Glutamatergic neuron (in vitro differentiated cells): ENCODE results near the gene JAKMIP1. TPM values are rescaled to one million over a fixed set of nuclear protein-coding genes. Genes with fewer than 3 reads are reported as not detected.

Experiments
- DNase-seq: peaks from one replicate; pipeline ENCODE4 v3.0.0; 2022
- H3K27ac Mint-ChIP-seq: one replicate; pipeline ENCODE4 v1.8.0; 2020; ENCODE audit warnings: mild to moderate bottlenecking, mixed read lengths, inconsistent platforms; ENCODE audit not compliant: unreplicated experiment
- H3K27me3 Mint-ChIP-seq: one replicate; pipeline ENCODE4 v1.8.0; 2020; ENCODE audit warnings: mild to moderate bottlenecking, moderate library complexity, mixed read lengths, inconsistent platforms; ENCODE audit not compliant: unreplicated experiment
- H3K36me3 Mint-ChIP-seq: one replicate; pipeline ENCODE4 v1.8.0; 2020; ENCODE audit warnings: mild to moderate bottlenecking, mixed read lengths, inconsistent platforms; ENCODE audit not compliant: unreplicated experiment
- H3K4me1 Mint-ChIP-seq: one replicate; pipeline ENCODE4 v1.8.0; 2020; ENCODE audit warnings: mild to moderate bottlenecking, low read depth, mixed read lengths, inconsistent platforms; ENCODE audit not compliant: unreplicated experiment
- H3K4me3 Mint-ChIP-seq: one replicate; pipeline ENCODE4 v1.8.0; 2020; ENCODE audit warnings: mild to moderate bottlenecking, mixed read lengths, inconsistent platforms; ENCODE audit not compliant: unreplicated experiment
- H3K9me3 Mint-ChIP-seq: one replicate; pipeline ENCODE4 v1.8.0; 2020; ENCODE audit warnings: mild to moderate bottlenecking, moderate library complexity, mixed read lengths, inconsistent platforms; ENCODE audit not compliant: unreplicated experiment
- total RNA-seq: library from RNA; stranded (reverse); fragmentation: NEBNext Ultra II Directional; extraction: Animal tissue kit (Norgen Biotek cat#: 25700); gene quantifications from one replicate; pipeline ENCODE4 v1.2.1, GENCODE V29; 2021; ENCODE audit not compliant: unreplicated experiment
- TF ChIP-seq, protein P1 (sequence below): fragments of 200-600 bp; sonication (generic); IDR thresholded peaks from one replicate; pipeline ENCODE4 v1.5.0; 2021; ENCODE audit not compliant: partially characterized antibody, unreplicated experiment

JAKMIP1 gene
- total RNA-seq, 1 donor from 2014 or later: 2.4 TPM

- DNase-seq: no peak
- peaks cover 5% of the 10 kb centered on the region for H3K9me3 Mint-ChIP-seq
- H3K27me3 Mint-ChIP-seq: peaks cover 3% of the 10 kb centered on the region
- TF ChIP-seq, protein P1, sequence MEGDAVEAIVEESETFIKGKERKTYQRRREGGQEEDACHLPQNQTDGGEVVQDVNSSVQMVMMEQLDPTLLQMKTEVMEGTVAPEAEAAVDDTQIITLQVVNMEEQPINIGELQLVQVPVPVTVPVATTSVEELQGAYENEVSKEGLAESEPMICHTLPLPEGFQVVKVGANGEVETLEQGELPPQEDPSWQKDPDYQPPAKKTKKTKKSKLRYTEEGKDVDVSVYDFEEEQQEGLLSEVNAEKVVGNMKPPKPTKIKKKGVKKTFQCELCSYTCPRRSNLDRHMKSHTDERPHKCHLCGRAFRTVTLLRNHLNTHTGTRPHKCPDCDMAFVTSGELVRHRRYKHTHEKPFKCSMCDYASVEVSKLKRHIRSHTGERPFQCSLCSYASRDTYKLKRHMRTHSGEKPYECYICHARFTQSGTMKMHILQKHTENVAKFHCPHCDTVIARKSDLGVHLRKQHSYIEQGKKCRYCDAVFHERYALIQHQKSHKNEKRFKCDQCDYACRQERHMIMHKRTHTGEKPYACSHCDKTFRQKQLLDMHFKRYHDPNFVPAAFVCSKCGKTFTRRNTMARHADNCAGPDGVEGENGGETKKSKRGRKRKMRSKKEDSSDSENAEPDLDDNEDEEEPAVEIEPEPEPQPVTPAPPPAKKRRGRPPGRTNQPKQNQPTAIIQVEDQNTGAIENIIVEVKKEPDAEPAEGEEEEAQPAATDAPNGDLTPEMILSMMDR: no peak
- no peaks in the 10 kb centered on the region for H3K36me3 Mint-ChIP-seq
- H3K4me3 Mint-ChIP-seq: no peak overlapping the region
- peaks cover 3% of the 10 kb centered on the region for H3K4me1 Mint-ChIP-seq
- H3K27ac Mint-ChIP-seq: no peak overlapping the region
Measured at GRCh38 chr4:6126971-6127745, 73.2 kb downstream of the JAKMIP1 start.

GRCh38 chr4:6125103-6125651 lies 75.2 kb downstream of the JAKMIP1 start:
- no peak overlapping the region for H3K4me3 Mint-ChIP-seq
- TF ChIP-seq, protein P1: no peak
- no peak overlapping the region for H3K27ac Mint-ChIP-seq
- peaks cover 5% of the 10 kb centered on the region for H3K9me3 Mint-ChIP-seq
- H3K27me3 Mint-ChIP-seq: peaks cover 3% of the 10 kb centered on the region
- no peaks in the 10 kb centered on the region for H3K36me3 Mint-ChIP-seq
- H3K4me1 Mint-ChIP-seq: peaks cover 3% of the 10 kb centered on the region
- no peak for DNase-seq

DNA sequence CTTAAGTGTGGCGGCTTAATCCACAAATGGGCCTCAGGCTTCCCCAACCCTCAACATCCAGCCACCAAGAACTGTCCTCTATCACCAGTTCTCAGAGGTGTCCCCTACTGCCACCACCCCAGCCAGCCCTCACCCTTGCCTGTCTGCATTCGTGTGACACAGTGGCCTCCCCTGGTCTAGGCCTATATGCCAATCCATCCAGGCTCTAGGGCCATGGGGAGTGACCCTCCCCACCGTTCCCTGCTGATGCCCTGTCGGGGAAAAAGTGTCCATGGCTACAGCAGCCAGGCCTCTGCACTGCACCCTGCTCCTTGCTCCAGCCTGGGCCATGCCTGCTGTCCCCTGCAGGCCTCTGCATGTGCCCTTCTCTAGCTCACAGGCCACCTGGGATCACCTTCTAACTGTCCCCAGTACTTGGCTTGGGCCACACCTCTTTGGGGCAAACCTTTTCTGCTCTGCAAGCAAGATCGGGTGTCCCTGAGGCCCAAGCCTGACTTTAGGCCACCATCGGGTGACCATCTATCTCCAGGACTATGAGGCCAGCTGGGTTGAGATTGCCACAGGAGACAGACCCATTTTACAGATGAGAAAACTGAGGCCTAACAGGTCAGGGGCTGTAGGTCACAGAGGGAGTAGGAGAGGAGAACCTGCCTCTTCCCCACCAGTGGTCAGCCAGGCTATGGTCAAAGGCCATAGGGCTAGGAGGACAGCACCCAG lies 75.8 kb downstream of the JAKMIP1 start:
- Mint-ChIP-seq H3K4me1 (peaks cover 3% of the 10 kb centered on the region), H3K27me3 (peaks cover 3% of the 10 kb centered on the region), H3K36me3 (no peaks in the 10 kb centered on the region), H3K4me3 (no peak overlapping the region), H3K9me3 (peaks cover 6% of the 10 kb centered on the region), H3K27ac (no peak overlapping the region)
- TF ChIP-seq, protein P1: no peak
- DNase-seq: no peak

DNA sequence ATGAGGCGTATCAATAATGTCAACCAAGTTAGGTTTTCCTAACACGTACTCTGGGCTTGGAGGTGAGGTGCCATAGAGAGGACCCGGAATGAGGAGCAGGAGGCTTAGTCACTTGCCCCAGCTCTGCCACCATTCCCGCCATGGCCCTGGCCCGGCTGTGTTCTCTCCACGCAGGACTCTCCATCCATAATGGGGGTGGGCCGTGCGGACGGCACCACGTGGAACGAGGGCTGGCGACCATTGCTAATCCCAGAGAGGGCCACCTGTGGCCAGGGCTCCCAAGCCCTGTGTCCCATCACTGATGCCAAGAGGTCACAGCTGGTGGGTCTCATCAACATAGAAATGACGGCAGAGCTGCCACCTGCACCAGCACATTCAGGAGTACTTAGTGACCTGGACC lies 76.4 kb downstream of the JAKMIP1 start:
- H3K27ac Mint-ChIP-seq: no peak overlapping the region
- TF ChIP-seq, protein P1: no peak
- H3K4me1 Mint-ChIP-seq: peaks cover 3% of the 10 kb centered on the region
- H3K27me3 Mint-ChIP-seq: peaks cover 3% of the 10 kb centered on the region
- peaks cover 7% of the 10 kb centered on the region for H3K9me3 Mint-ChIP-seq
- no peaks in the 10 kb centered on the region for H3K36me3 Mint-ChIP-seq
- H3K4me3 Mint-ChIP-seq: no peak overlapping the region
- no peak for DNase-seq
